Germinal center (tissue), 1 donor: Measurements from ENCODE around the gene GP9.
"Not testable (repeated sequence)": the region's sequence is repeated elsewhere in the genome, so short reads cannot be mapped to it uniquely, and the experiment has no call there.

Experiments used
- DNase-seq: peaks from one replicate; pipeline ENCODE4 v3.0.0; 2012; ENCODE audit warnings: mixed read lengths, low spot score

Gene GP9

DNA sequence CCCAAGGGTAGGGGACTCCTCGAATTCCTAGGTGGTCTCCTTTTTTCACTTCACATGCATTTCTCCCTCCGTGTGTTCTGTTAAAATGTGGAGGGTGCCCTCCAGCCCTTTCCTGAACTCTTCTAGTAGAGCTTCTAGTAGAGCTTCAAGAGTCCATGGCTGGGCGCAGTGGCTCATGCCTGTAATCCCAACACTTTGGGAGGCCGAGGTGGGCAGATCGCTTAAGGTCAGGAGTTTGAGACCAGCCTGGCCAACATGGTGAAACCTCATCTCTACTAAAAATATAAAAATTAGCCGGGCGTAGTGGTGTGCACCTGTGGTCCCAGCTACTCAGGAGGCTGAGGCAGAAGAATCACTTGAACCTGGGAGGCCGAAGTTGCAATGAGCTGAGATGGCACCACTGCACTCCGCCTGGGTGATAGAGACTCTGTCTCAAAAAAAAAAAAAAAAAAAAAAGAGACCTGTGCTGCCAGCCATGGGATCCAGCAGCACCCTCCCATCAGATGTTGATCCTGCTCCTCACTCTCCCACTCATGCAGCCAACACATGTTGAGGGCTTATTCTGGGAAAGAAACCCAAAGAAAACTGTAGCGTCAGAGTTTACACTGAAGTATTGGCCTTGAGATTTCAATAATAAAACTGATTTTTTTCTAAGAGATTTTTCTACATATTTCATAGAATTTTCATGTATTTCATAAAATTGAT is 50.6 kb downstream of the GP9 start:
- not testable (repeated sequence) for DNase-seq
